ENCODE measurements around the gene WDR83. TPM values are rescaled to one million over a fixed set of nuclear protein-coding genes. Genes with fewer than 3 reads are reported as not detected.

Gene WDR83
- total and polyA plus RNA-seq, 2 of the 4 experiments (the other 2 are of a cell fraction), result 5.9 to 8.9 TPM

- ATAC-seq (ENCODE audit: low read depth) (no peak), DNase-seq (no peak)
- Histone ChIP-seq H2AK9ac (replicated peaks; ENCODE audit: low read depth, low read length, poor library complexity) (peak overlapping the region; percentile 79), H3K4me1 (ENCODE audit: control insufficient read depth, insufficient read depth, low read length) (peaks cover 11% of the 10 kb centered on the region), H3K27me3 (ENCODE audit: control insufficient read depth, insufficient read depth, low read length) (no peaks in the 10 kb centered on the region), H3K9me1 (ENCODE audit: insufficient read depth, low read length) (0 out of 2 replicates have a peak, but pooled peaks cover 13% of the 10 kb centered on the region), H4K5ac (ENCODE audit: low read depth, low read length) (no peak overlapping the region), H3K4ac (ENCODE audit: low read depth, low read length) (no peak overlapping the region), H3K9me3 (ENCODE audit: control insufficient read depth, insufficient read depth, low read length) (no peaks in the 10 kb centered on the region), H2BK15ac (ENCODE audit: low read depth, low read length) (no peak overlapping the region), H3K9ac (ENCODE audit: low read depth, low read length) (no peak overlapping the region), H4K8ac (ENCODE audit: low read depth in 2 of 2, low read length in 2 of 2) (no peak overlapping the region), H4K20me1 (ENCODE audit: insufficient read depth, low read length) (no peaks in the 10 kb centered on the region), H3K14ac (replicated peaks; ENCODE audit: low read depth, low read length) (no peak overlapping the region), H3K56ac (ENCODE audit: extremely low read depth, insufficient read depth, low read length) (no peak overlapping the region), H3K79me1 (ENCODE audit: low read depth in 1 of 2, low read length in 2 of 2) (peaks cover 33 to 56% of the 10 kb centered on the region in 2 experiments), H2AFZ (replicated peaks; ENCODE audit: low read length, poor library complexity) (no peak overlapping the region), H3K23ac (ENCODE audit: low read depth, low read length) (no peak overlapping the region), H3K4me2 (ENCODE audit: low read depth, low read length) (no peak overlapping the region), H2BK20ac (ENCODE audit: low read depth, low read length) (no peak overlapping the region), H3K27ac (ENCODE audit: insufficient read depth, low read length) (no peak overlapping the region), H2AK5ac (ENCODE audit: low read depth, low read length) (no peak overlapping the region), H3K36me3 (ENCODE audit: control insufficient read depth, insufficient read depth, low read length) (peaks cover 23% of the 10 kb centered on the region), H2BK120ac (ENCODE audit: low read depth, low read length) (no peak overlapping the region), H3K4me3 (ENCODE audit: insufficient read depth, low read depth, low read length) (no peak overlapping the region), H3K18ac (ENCODE audit: low read depth, low read length) (no peak overlapping the region), H2BK5ac (ENCODE audit: low read depth, low read length, poor library complexity, severe bottlenecking) (no peak overlapping the region), H4K91ac (ENCODE audit: insufficient read depth, low read depth, low read length) (no peak overlapping the region)
- TF ChIP-seq POLR2A (IDR thresholded peaks at IDR 0.05; ENCODE audit: low read depth, low read length), result no peak
- TF ChIP-seq NFE2L2 (IDR thresholded peaks at IDR 0.05; ENCODE audit: low read depth, low read length), result no peak
- TF ChIP-seq RAD21 (IDR thresholded peaks at IDR 0.05; ENCODE audit: low read length), result no peak
- TF ChIP-seq USF2 (IDR thresholded peaks at IDR 0.05; ENCODE audit: low read depth, low read length), result no peak
- TF ChIP-seq RFX5 (IDR thresholded peaks at IDR 0.05; ENCODE audit: low read depth, low read length), result no peak
- TF ChIP-seq MAFK (IDR thresholded peaks at IDR 0.05; ENCODE audit: low read depth, low read length), result no peak
- TF ChIP-seq MAZ (IDR thresholded peaks at IDR 0.05; ENCODE audit: borderline replicate concordance, low read depth, low read length), result no peak
- no peak for TF ChIP-seq MXI1 (IDR thresholded peaks at IDR 0.05; ENCODE audit: borderline replicate concordance, low read depth, low read length)
- no peak for TF ChIP-seq FOS (IDR thresholded peaks at IDR 0.05; ENCODE audit: low read depth, low read length)
- no peak for TF ChIP-seq RCOR1 (IDR thresholded peaks at IDR 0.05; ENCODE audit: insufficient replicate concordance, low read length)
- no peak for TF ChIP-seq CTCF (conservative IDR thresholded peaks at IDR 0.05; ENCODE audit: low read depth, low read length)
- TF ChIP-seq ELK1 (IDR thresholded peaks at IDR 0.05; ENCODE audit: borderline replicate concordance, low read depth, low read length), result no peak
- no peak for TF ChIP-seq SMC3 (IDR thresholded peaks at IDR 0.05; ENCODE audit: low read depth, low read length)
- TF ChIP-seq CHD1 (IDR thresholded peaks at IDR 0.05; ENCODE audit: low read depth, low read length), result no peak
- no peak for TF ChIP-seq CEBPB (IDR thresholded peaks at IDR 0.05; ENCODE audit: low read depth, low read length)
- TF ChIP-seq BHLHE40 (IDR thresholded peaks at IDR 0.05; ENCODE audit: low read depth, low read length), result no peak
- dilution Hi-C loops (cut with HindIII; ENCODE audit: low sequenced_read_pairs, unreplicated experiment), result no loop called here
- ChIA-PET POLR2A (ENCODE audit: unreplicated experiment) (no interaction called here), CTCF (no interaction called here)
- 96% methylated on average over 8 of the region's 10 CpGs; no CpG with 5 or more reads in 1 of the 2 experiments for WGBS, 2 experiments (ENCODE audit: extremely low coverage in 2 of 2, insufficient read length in 1 of 2)
- intact Hi-C loops (cut with micrococcal nuclease), result no loop called here
- BruUV-seq (replicated peaks), result no TSS peak
- in situ Hi-C loops (cut with MboI; ENCODE audit: low sequenced_read_pairs), result no loop called here
Measured at GRCh38 chr19:12665281-12665573, 1.4 kb upstream of the WDR83 start.
